HG03045 (cell line): ENCODE data around the gene EIF2B1.

ENCODE experiments used
- ATAC-seq: cut with Tn5 transposase; IDR thresholded peaks from one replicate; pipeline ENCODE4 v1.9.1; 2021; ENCODE audit warnings: mild to moderate bottlenecking, moderate library complexity; ENCODE audit not compliant: unreplicated experiment

Gene EIF2B1

GRCh38 chr12:123571343-123571813, 62.1 kb downstream of the EIF2B1 start:
- no peak for ATAC-seq
